Osteocyte (in vitro differentiated cells): ENCODE measurements around the gene MTHFD1L. TPM values are rescaled to one million over a fixed set of nuclear protein-coding genes. Genes with fewer than 3 reads are reported as not detected.

Experiments used
- DNase-seq: peaks from one replicate; pipeline ENCODE4 v3.0.0; 2021; ENCODE audit warnings: mixed read lengths; ENCODE audit not compliant: unreplicated experiment; ENCODE audit errors: extremely low spot score
- H3K27ac Mint-ChIP-seq: one replicate; pipeline ENCODE4 v1.8.0; 2021; ENCODE audit warnings: mild to moderate bottlenecking, mixed read lengths; ENCODE audit not compliant: unreplicated experiment
- H3K27me3 Mint-ChIP-seq: one replicate; pipeline ENCODE4 v1.8.0; 2021; ENCODE audit warnings: mixed read lengths; ENCODE audit not compliant: unreplicated experiment
- H3K36me3 Mint-ChIP-seq: one replicate; pipeline ENCODE4 v1.8.0; 2021; ENCODE audit warnings: mixed read lengths; ENCODE audit not compliant: unreplicated experiment
- H3K4me1 Mint-ChIP-seq: one replicate; pipeline ENCODE4 v1.8.0; 2021; ENCODE audit warnings: mixed read lengths; ENCODE audit not compliant: unreplicated experiment
- H3K4me3 Mint-ChIP-seq: one replicate; pipeline ENCODE4 v1.8.0; 2021; ENCODE audit warnings: mild to moderate bottlenecking, moderate library complexity, mixed read lengths; ENCODE audit not compliant: unreplicated experiment
- H3K9me3 Mint-ChIP-seq: one replicate; pipeline ENCODE4 v1.8.0; 2021; ENCODE audit warnings: mixed read lengths; ENCODE audit not compliant: unreplicated experiment
- CTCF ChIP-seq: fragments of 200-600 bp; sonication (generic); IDR thresholded peaks from 2 replicates; pipeline ENCODE4 v1.5.0; 2021; ENCODE audit warnings: antibody characterized with exemption, mild to moderate bottlenecking, moderate library complexity
- total RNA-seq: library from RNA; stranded (reverse); gene quantifications from 2 replicates; pipeline ENCODE4 v1.2.1, GENCODE V29; 2021

MTHFD1L gene
- total RNA-seq, 1 donor from 2014 or later = 63.2 TPM

DNA sequence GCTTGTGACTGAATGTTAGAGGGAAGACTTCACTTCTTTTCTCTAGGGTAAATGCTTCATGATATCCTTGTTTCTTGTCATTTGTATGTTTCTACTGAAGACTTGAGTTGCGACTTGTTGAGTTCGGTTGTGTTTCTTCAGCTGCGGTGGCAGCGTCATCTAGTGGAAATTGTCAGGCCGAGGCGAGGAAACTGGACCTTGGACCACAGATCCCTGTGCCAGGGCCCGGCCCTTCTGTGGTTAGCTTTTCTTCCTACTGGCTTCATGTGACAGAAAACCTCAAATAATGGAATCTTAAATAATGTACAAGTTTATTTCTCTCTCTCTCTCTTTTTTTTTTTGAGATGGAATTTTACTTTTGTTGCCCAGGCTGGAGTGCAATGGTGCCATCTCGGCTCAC, 12.4 kb downstream of the MTHFD1L start:
- peak overlapping the region; percentile 53 for H3K27ac Mint-ChIP-seq
- no peaks in the 10 kb centered on the region for H3K9me3 Mint-ChIP-seq
- TF ChIP-seq CTCF = no peak
- no peak for DNase-seq
- H3K27me3 Mint-ChIP-seq = no peaks in the 10 kb centered on the region
- H3K36me3 Mint-ChIP-seq = peaks cover 27% of the 10 kb centered on the region
- peaks cover 28% of the 10 kb centered on the region for H3K4me1 Mint-ChIP-seq
- no peak overlapping the region for H3K4me3 Mint-ChIP-seq

GRCh38 chr6:150878347-150879213, 13.1 kb downstream of the MTHFD1L start:
- H3K27me3 Mint-ChIP-seq = no peaks in the 10 kb centered on the region
- no peak overlapping the region for H3K4me3 Mint-ChIP-seq
- H3K9me3 Mint-ChIP-seq = no peaks in the 10 kb centered on the region
- H3K4me1 Mint-ChIP-seq = peaks cover 31% of the 10 kb centered on the region
- H3K27ac Mint-ChIP-seq = no peak overlapping the region
- H3K36me3 Mint-ChIP-seq = peaks cover 30% of the 10 kb centered on the region
- no peak for DNase-seq
- no peak for TF ChIP-seq CTCF

DNA sequence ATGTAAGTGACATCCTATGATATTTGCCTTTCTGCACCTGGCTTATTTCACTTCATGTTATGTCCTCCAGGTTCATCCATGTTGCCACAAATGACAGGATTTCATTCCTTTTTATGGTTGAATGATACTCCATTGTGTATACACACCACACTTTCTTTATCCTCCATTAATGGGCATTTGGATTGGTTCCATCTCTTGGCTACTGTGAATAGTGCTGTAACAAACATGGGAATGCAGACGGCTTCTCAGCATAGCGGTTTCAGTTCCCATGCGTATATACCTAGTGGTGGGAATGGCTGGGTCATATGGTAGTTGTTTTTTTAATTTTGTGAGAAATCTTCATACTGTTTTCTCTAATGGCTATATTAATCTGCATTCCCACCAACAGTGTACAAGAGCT, 14.8 kb downstream of the MTHFD1L start:
- Mint-ChIP-seq H3K4me1 (peaks cover 31% of the 10 kb centered on the region), H3K4me3 (no peak overlapping the region), H3K27ac (no peak overlapping the region), H3K27me3 (no peaks in the 10 kb centered on the region), H3K9me3 (no peaks in the 10 kb centered on the region), H3K36me3 (peaks cover 32% of the 10 kb centered on the region)
- no peak for DNase-seq
- no peak for TF ChIP-seq CTCF

- no peak for DNase-seq
- peaks cover 37% of the 10 kb centered on the region for H3K36me3 Mint-ChIP-seq
- no peaks in the 10 kb centered on the region for H3K27me3 Mint-ChIP-seq
- H3K27ac Mint-ChIP-seq = peak overlapping the region; percentile 68
- peaks cover 28% of the 10 kb centered on the region for H3K4me1 Mint-ChIP-seq
- no peaks in the 10 kb centered on the region for H3K9me3 Mint-ChIP-seq
- H3K4me3 Mint-ChIP-seq = no peak overlapping the region
- TF ChIP-seq CTCF = no peak
Measured at GRCh38 chr6:150881911-150882481, 16.5 kb downstream of the MTHFD1L start.

- Mint-ChIP-seq H3K27me3 (no peaks in the 10 kb centered on the region), H3K4me1 (peaks cover 27% of the 10 kb centered on the region), H3K9me3 (no peaks in the 10 kb centered on the region), H3K27ac (peak overlapping the region; percentile 68), H3K36me3 (peaks cover 37% of the 10 kb centered on the region), H3K4me3 (no peak overlapping the region)
- DNase-seq = no peak
- TF ChIP-seq CTCF = no peak
Measured at GRCh38 chr6:150883521-150883920, 18.0 kb downstream of the MTHFD1L start.
